Spleen (tissue), 11 donors: Measurements from ENCODE around the gene POLN. TPM values are rescaled to one million over a fixed set of nuclear protein-coding genes. Genes with fewer than 3 reads are reported as not detected.

Source experiments
- DNase-seq: peaks from one replicate; pipeline ENCODE4 v3.0.0-alpha.2; 2020
- H3K27ac ChIP-seq, 8 donors: fragments of 200-600 bp; sonication (generic) in 7 of 8; 1 replicate in 4 of 8; 2 replicates in 4 of 8; pipeline versions ENCODE4 v1.5.0 to v1.8.0; 2016 to 2021; ENCODE audit warnings: inconsistent platforms in 4 of 8, mild to moderate bottlenecking in 4 of 8, moderate library complexity in 1 of 8
- H3K27me3 ChIP-seq, 7 donors: fragments of 200-600 bp; sonication (generic) in 6 of 7; replicated peaks in 1 of 7; 1 replicate in 4 of 7; 2 replicates in 3 of 7; pipeline versions ENCODE4 v1.5.0 to v1.8.0; 2016 to 2021; ENCODE audit warnings: inconsistent platforms in 3 of 7, mild to moderate bottlenecking in 1 of 7
- H3K36me3 ChIP-seq, 6 donors: fragments of 200-600 bp; sonication (generic) in 5 of 6; 1 replicate in 4 of 6; 2 replicates in 2 of 6; pipeline versions ENCODE4 v1.5.0 to v1.8.0; 2016 to 2021; ENCODE audit warnings: inconsistent platforms in 2 of 6
- H3K4me1 ChIP-seq, 6 donors: fragments of 200-600 bp; sonication (generic) in 5 of 6; 1 replicate in 3 of 6; 2 replicates in 3 of 6; pipeline versions ENCODE4 v1.5.0 to v1.8.0; 2016 to 2021; ENCODE audit warnings: inconsistent platforms in 3 of 6
- H3K4me3 ChIP-seq, 8 donors: fragments of 200-600 bp; sonication (generic) in 7 of 8; 1 replicate in 4 of 8; 2 replicates in 4 of 8; pipeline versions ENCODE4 v1.5.0 to v1.8.0; 2016 to 2021; ENCODE audit warnings: inconsistent platforms in 4 of 8, mild to moderate bottlenecking in 4 of 8, moderate library complexity in 2 of 8
- H3K9me3 ChIP-seq, 8 donors: fragments of 200-600 bp; sonication (generic) in 7 of 8; 1 replicate in 4 of 8; 2 replicates in 4 of 8; pipeline versions ENCODE4 v1.5.0 to v1.8.0; 2016 to 2021; ENCODE audit warnings: inconsistent platforms in 4 of 8
- CTCF ChIP-seq, 11 experiments: fragments of 200-600 bp in 7 of 11; fragments of 450-650 bp in 4 of 11; sonication (generic) in 4 of 11; IDR thresholded peaks in 8 of 11; conservative IDR thresholded peaks in 3 of 11; 1 replicate in 7 of 11; 2 replicates in 4 of 11; pipeline versions ENCODE4 v1.4.0 to v1.8.0; 2016 to 2021; ENCODE audit warnings: antibody characterized with exemption in 11 of 11, inconsistent platforms in 4 of 11, mild to moderate bottlenecking in 1 of 11
- POLR2A ChIP-seq, 3 donors: fragments of 450-650 bp; IDR thresholded peaks; one replicate each; pipeline ENCODE4 v1.5.1; 2017; ENCODE audit warnings: antibody characterized with exemption in 3 of 3, mild to moderate bottlenecking in 1 of 3
- POLR2AphosphoS5 ChIP-seq, 3 donors: sonication (generic); formaldehyde crosslinking; IDR thresholded peaks; one replicate each; pipeline ENCODE4 v1.5.1; 2017; ENCODE audit warnings: antibody characterized with exemption in 3 of 3
- WGBS, 5 donors: extraction: QIAGEN DNeasy Blood & Tissue Kit in 3 of 5; methylation state at CpG; one replicate each; pipeline versions ENCODE4 v1.1.5 to v1.1.7; 2013 to 2018; 5-methylcytosine and 5-hydroxymethylcytosine counted together
- intact Hi-C: fragments of 100-400 bp; cut with DNase I; formaldehyde crosslinking; loops from one replicate; pipeline ENCODE4 v1.15.0; 2023; ENCODE audit warnings: low total_unique reads
- polyA plus RNA-seq, 3 donors: library from polyadenylated mRNA; stranded (reverse); fragments of 200-250 nt; gene quantifications; one replicate each; pipeline ENCODE4 v1.2.1, GENCODE V29; 2013
- total RNA-seq, 7 donors: library from RNA; depleted of rRNA in 3 of 7; stranded (reverse); fragments of >200 nt in 3 of 7; fragmentation: NEBNext Ultra II Directional in 4 of 7; extraction: Animal tissue kit (Norgen Biotek cat#: 25700) in 4 of 7; gene quantifications; one replicate each; pipeline versions ENCODE4 v1.1.0 to v1.2.1, GENCODE V29; 2016 to 2021
- donor health status: healthy with polysubstance abuse.
- donor health status: DM: no; HTN: no; CAD: no; lungs with moderate emphysema.
- donor health status: DM: no; HTN: no; CAD: no.
- donor health status: Bipolar disorder and iron deficiency.
- donor health status: healthy.
- donor health status: DM: no; HTN: no; CAD: no.
- donor health status: DM: yes; HTN: yes; CAD: no.

POLN gene
- total and polyA plus RNA-seq, 10 donors, result 1.2 to 3.5 (median 2.5) TPM

- Histone ChIP-seq H3K9me3 (peaks cover 0 to 41% (median 29%) of the 10 kb centered on the region in 8 donors), H3K4me1 (no peaks in the 10 kb centered on the region), H3K27ac (no peak overlapping the region), H3K36me3 (no peaks in the 10 kb centered on the region), H3K27me3 (no peaks in the 10 kb centered on the region), H3K4me3 (no peak overlapping the region)
- DNase-seq, result no peak
- intact Hi-C loops, result no loop called here
- TF ChIP-seq POLR2AphosphoS5 (IDR thresholded peaks at IDR 0.05), result no peak
- no peak for TF ChIP-seq POLR2A (IDR thresholded peaks at IDR 0.05)
- no peak for TF ChIP-seq CTCF (IDR thresholded peaks at IDR 0.05 in 8 of 11, conservative IDR thresholded peaks at IDR 0.05 in 3 of 11)
Observed at GRCh38 chr4:2183394-2183793, 58.5 kb downstream of the POLN start.

- DNase-seq, result no peak
Observed at GRCh38 chr4:2182994-2183393, 58.9 kb downstream of the POLN start.

GRCh38 chr4:2180410-2180809 lies 61.5 kb downstream of the POLN start:
- TF ChIP-seq POLR2A (IDR thresholded peaks at IDR 0.05) (no peak), POLR2AphosphoS5 (IDR thresholded peaks at IDR 0.05) (no peak), CTCF (IDR thresholded peaks at IDR 0.05 in 8 of 11, conservative IDR thresholded peaks at IDR 0.05 in 3 of 11) (no peak)
- no peak overlapping the region for H3K27ac ChIP-seq
- DNase-seq, result no peak
- H3K9me3 ChIP-seq, result peaks cover 0 to 13% (median 7%) of the 10 kb centered on the region in 8 donors
- no peaks in the 10 kb centered on the region for H3K4me1 ChIP-seq
- H3K27me3 ChIP-seq, result no peaks in the 10 kb centered on the region
- no peak overlapping the region for H3K4me3 ChIP-seq
- intact Hi-C loops, result no loop called here
- H3K36me3 ChIP-seq, result no peaks in the 10 kb centered on the region
- WGBS, 5 donors, result 94 to 99% (median 97%) methylated on average over 2 of the region's 2 CpGs

More at GRCh38 chr4:2182994-2183393, 58.9 kb downstream of the POLN start:
- Histone ChIP-seq H3K9me3 (peaks cover 0 to 38% (median 28%) of the 10 kb centered on the region in 8 donors), H3K27me3 (no peaks in the 10 kb centered on the region), H3K4me3 (no peak overlapping the region), H3K4me1 (no peaks in the 10 kb centered on the region), H3K36me3 (no peaks in the 10 kb centered on the region), H3K27ac (no peak overlapping the region)
- 17 to 92% (median 84%) methylated on average over 3 of the region's 3 CpGs for WGBS, 5 donors
- TF ChIP-seq POLR2AphosphoS5 (IDR thresholded peaks at IDR 0.05) (no peak), CTCF (IDR thresholded peaks at IDR 0.05 in 8 of 11, conservative IDR thresholded peaks at IDR 0.05 in 3 of 11) (no peak), POLR2A (IDR thresholded peaks at IDR 0.05) (no peak)
- intact Hi-C loops, result no loop called here

- Histone ChIP-seq H3K27ac (no peak overlapping the region), H3K9me3 (peaks cover 0 to 13% (median 7%) of the 10 kb centered on the region in 8 donors), H3K27me3 (no peaks in the 10 kb centered on the region), H3K4me3 (no peak overlapping the region), H3K36me3 (no peaks in the 10 kb centered on the region), H3K4me1 (no peaks in the 10 kb centered on the region)
- 86 to 91% (median 90%) methylated on average over 7 of the region's 7 CpGs for WGBS, 5 donors
- TF ChIP-seq POLR2A (IDR thresholded peaks at IDR 0.05), result no peak
- no peak for TF ChIP-seq CTCF (IDR thresholded peaks at IDR 0.05 in 8 of 11, conservative IDR thresholded peaks at IDR 0.05 in 3 of 11)
- no peak for TF ChIP-seq POLR2AphosphoS5 (IDR thresholded peaks at IDR 0.05)
- no peak for DNase-seq
- intact Hi-C loops, result no loop called here
Observed at GRCh38 chr4:2179717-2180116, 62.2 kb downstream of the POLN start.
